Ureter (tissue), 1 donor: ENCODE results near the gene CAMK1G. TPM values are rescaled to one million over a fixed set of nuclear protein-coding genes. Genes with fewer than 3 reads are reported as not detected.
A peak's percentile ranks its signal among the peaks of the same experiment; 100 is the strongest.

Experiments used
- DNase-seq: peaks from one replicate; pipeline ENCODE4 v3.0.0-alpha.2; 2020; ENCODE audit warnings: low spot score
- total RNA-seq: library from RNA; stranded (reverse); gene quantifications from one replicate; pipeline ENCODE4 v1.2.4, GENCODE V29; 2023
- donor health status: DM: yes; HTN: yes; CAD: no.

The CAMK1G gene
- total RNA-seq, 1 donor from 2014 or later: 0.68 TPM

- no peak for DNase-seq
Observed at GRCh38 chr1:209635850-209636249, 52.3 kb downstream of the CAMK1G start.

GRCh38 chr1:209641832-209642172 is 58.3 kb downstream of the CAMK1G start:
- DNase-seq: peak; percentile 80

GRCh38 chr1:209642816-209643215 is 59.3 kb downstream of the CAMK1G start:
- no peak for DNase-seq

- DNase-seq: peak; percentile 62
Observed at GRCh38 chr1:209643285-209644020, 59.9 kb downstream of the CAMK1G start.

GRCh38 chr1:209645574-209646452 is 62.3 kb downstream of the CAMK1G start:
- no peak for DNase-seq

GRCh38 chr1:209646558-209646957 is 63.0 kb downstream of the CAMK1G start:
- DNase-seq: no peak

- DNase-seq: no peak
Observed at GRCh38 chr1:209647156-209647555, 63.6 kb downstream of the CAMK1G start.

GRCh38 chr1:209648346-209648745 is 64.8 kb downstream of the CAMK1G start:
- no peak for DNase-seq

GRCh38 chr1:209648931-209649776 is 65.6 kb downstream of the CAMK1G start:
- DNase-seq: peak; percentile 59

GRCh38 chr1:209650454-209650853 is 66.9 kb downstream of the CAMK1G start:
- DNase-seq: no peak

GRCh38 chr1:209651138-209651587 is 67.6 kb downstream of the CAMK1G start:
- peak; percentile 83 for DNase-seq

GRCh38 chr1:209652121-209652735 is 68.7 kb downstream of the CAMK1G start, which contains the start of gene LAMB3:
Gene LAMB3 (minus strand): TSS chr1:209652425. CDS start chr1:209650944, 1,481 bp downstream.
- DNase-seq: peak; percentile 77

GRCh38 chr1:209652873-209653401 is 69.4 kb downstream of the CAMK1G start:
- DNase-seq: peak; percentile 93

- DNase-seq: no peak
Observed at GRCh38 chr1:209653915-209654351, 70.4 kb downstream of the CAMK1G start.

- no peak for DNase-seq
Observed at GRCh38 chr1:209655411-209656231, 72.1 kb downstream of the CAMK1G start.

- DNase-seq: no peak
Observed at GRCh38 chr1:209657140-209657879, 73.8 kb downstream of the CAMK1G start.

- DNase-seq: no peak
Observed at GRCh38 chr1:209657918-209658317, 74.4 kb downstream of the CAMK1G start.

GRCh38 chr1:209659909-209660308 is 76.4 kb downstream of the CAMK1G start:
- DNase-seq: no peak

GRCh38 chr1:209661071-209661470 is 77.6 kb downstream of the CAMK1G start:
- DNase-seq: no peak
